Loucy (cell line): ENCODE results near the gene KRR1.
"Not testable (repeated sequence)": the region's sequence is repeated elsewhere in the genome, so short reads cannot be mapped to it uniquely, and the experiment has no call there.

Experiments
- CTCF ChIP-seq: fragments of 200-600 bp; sonication (generic); conservative IDR thresholded peaks from 2 replicates; pipeline ENCODE4 v1.5.1; 2014; ENCODE audit warnings: mild to moderate bottlenecking, antibody characterized with exemption, low read length
- EZH2phosphoT487 ChIP-seq: fragments of 200-600 bp; IDR thresholded peaks from 2 replicates; pipeline ENCODE4 v1.6.1; 2018; ENCODE audit warnings: antibody characterized with exemption, mild to moderate bottlenecking, moderate library complexity, borderline replicate concordance

- not testable (repeated sequence) for TF ChIP-seq CTCF, EZH2phosphoT487
Observed at GRCh38 chr12:75457866-75458265, 53.5 kb downstream of the KRR1 start.
